ENCODE data around the gene CWH43. TPM values are rescaled to one million over a fixed set of nuclear protein-coding genes. Genes with fewer than 3 reads are reported as not detected.
"Not testable (repeated sequence)": the region's sequence is repeated elsewhere in the genome, so short reads cannot be mapped to it uniquely, and the experiment has no call there.

CWH43 gene
- total RNA-seq, 1 donor from 2014 or later = 3.7 TPM

- FAIRE-seq = no peak
- DNase-seq (ENCODE audit: low read depth) = peak; percentile 73
- peak; percentile 72 for TF ChIP-seq CTCF (IDR thresholded peaks at IDR 0.05; ENCODE audit: insufficient read depth, low read length, severe bottlenecking)
- Histone ChIP-seq H3K27me3 (ENCODE audit: control insufficient read depth, insufficient read depth, low read length) (no peaks in the 10 kb centered on the region), H3K36me3 (ENCODE audit: control insufficient read depth, insufficient read depth, low read length) (no peaks in the 10 kb centered on the region), H3K4me3 (ENCODE audit: low read depth, low read length) (no peak overlapping the region)
Measured at GRCh38 chr4:48944756-48945241, 41.3 kb upstream of the CWH43 start.

- no peak for TF ChIP-seq CTCF (IDR thresholded peaks at IDR 0.05; ENCODE audit: insufficient read depth, low read length, severe bottlenecking)
- H3K36me3 ChIP-seq (ENCODE audit: control insufficient read depth, insufficient read depth, low read length) = no peaks in the 10 kb centered on the region
- FAIRE-seq = no peak
- H3K27me3 ChIP-seq (ENCODE audit: control insufficient read depth, insufficient read depth, low read length) = no peaks in the 10 kb centered on the region
- DNase-seq (ENCODE audit: low read depth) = no peak
- no peak overlapping the region for H3K4me3 ChIP-seq (ENCODE audit: low read depth, low read length)
Measured at GRCh38 chr4:48945981-48946380, 40.1 kb upstream of the CWH43 start.

DNA sequence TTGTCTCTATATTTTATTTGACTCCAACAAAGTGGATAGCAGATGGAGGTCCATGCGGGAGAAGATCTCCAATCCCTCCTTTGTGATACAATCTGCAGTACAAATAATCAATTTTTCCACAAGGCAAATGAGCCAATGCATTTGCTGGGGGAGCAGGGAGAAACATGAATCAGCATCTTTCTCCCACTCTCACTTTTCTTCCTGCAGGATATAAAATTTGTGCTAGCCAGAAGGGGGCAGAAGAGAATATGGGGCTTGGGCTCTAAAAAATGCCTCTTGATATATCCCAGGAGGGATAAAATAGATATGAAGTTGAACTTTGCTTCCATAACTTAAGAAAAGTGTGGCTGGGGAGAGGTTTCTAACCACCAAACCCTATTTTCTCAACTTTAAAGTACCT is 38.3 kb upstream of the CWH43 start:
- no peak for TF ChIP-seq CTCF (IDR thresholded peaks at IDR 0.05; ENCODE audit: insufficient read depth, low read length, severe bottlenecking)
- H3K27me3 ChIP-seq (ENCODE audit: control insufficient read depth, insufficient read depth, low read length) = no peaks in the 10 kb centered on the region
- H3K4me3 ChIP-seq (ENCODE audit: low read depth, low read length) = no peak overlapping the region
- H3K36me3 ChIP-seq (ENCODE audit: control insufficient read depth, insufficient read depth, low read length) = no peaks in the 10 kb centered on the region
- no peak for FAIRE-seq
- DNase-seq (ENCODE audit: low read depth) = no peak

DNA sequence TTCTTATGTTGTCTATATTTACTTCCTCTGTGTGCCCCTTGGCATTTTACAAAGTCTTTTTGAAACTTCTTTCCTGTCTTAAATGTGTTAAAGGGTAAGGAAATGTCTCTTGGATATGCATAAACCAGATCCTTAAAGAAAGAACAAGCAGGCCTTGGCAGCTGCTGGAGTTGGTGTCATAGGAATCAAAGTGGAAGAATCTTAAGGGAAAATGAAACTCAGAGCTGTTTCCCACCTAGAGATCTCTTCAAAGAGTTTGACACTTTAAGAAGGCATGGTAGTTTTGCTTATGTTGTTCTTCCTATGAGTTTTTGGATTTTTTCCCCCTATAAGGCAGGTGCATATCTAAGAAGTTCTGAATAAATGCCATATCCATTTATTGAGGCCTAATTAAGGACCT is 37.0 kb upstream of the CWH43 start:
- no peak overlapping the region for H3K4me3 ChIP-seq (ENCODE audit: low read depth, low read length)

DNA sequence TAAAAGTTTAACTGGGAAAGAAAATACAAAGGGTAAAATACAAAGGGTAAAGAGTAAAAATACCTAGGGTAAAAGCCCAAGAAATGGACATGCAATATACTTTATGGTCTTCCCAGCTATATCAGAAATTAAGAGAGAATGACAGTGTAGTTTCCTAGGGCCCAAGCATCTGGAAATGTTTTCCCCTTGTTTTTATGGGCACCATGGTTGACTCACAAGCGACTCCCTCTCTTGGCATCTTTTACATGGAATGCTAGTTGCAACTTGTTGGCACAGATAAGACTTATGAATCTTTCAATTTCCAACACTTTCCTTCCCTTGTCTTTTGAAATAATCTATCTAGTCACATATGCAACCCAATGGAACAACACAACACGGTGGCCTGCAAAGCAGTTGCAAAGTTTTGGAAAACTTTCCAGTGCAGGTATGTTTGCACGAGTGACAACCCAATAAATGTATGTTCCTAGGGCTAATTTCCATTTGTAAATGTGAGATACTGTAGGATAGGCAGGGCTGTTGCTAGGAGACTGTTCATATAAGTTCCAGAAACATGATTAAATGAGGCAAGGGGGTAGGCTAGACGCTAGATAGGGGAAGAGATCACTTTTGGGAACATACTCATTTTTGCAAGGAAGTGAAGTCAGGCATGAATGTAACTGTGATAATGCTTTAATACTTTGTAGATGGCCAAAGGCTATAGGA is 36.4 kb upstream of the CWH43 start:
- no peaks in the 10 kb centered on the region for H3K27me3 ChIP-seq (ENCODE audit: control insufficient read depth, insufficient read depth, low read length)
- FAIRE-seq = no peak
- H3K36me3 ChIP-seq (ENCODE audit: control insufficient read depth, insufficient read depth, low read length) = no peaks in the 10 kb centered on the region
- no peak overlapping the region for H3K4me3 ChIP-seq (ENCODE audit: low read depth, low read length)
- TF ChIP-seq CTCF (IDR thresholded peaks at IDR 0.05; ENCODE audit: insufficient read depth, low read length, severe bottlenecking) = no peak
- peak; percentile 96 for DNase-seq (ENCODE audit: low read depth)

More for the DNA sequence above, 37.0 kb upstream of the CWH43 start:
- FAIRE-seq (no peak), DNase-seq (ENCODE audit: low read depth) (no peak)
- TF ChIP-seq CTCF (IDR thresholded peaks at IDR 0.05; ENCODE audit: insufficient read depth, low read length, severe bottlenecking) = no peak
- Histone ChIP-seq H3K27me3 (ENCODE audit: control insufficient read depth, insufficient read depth, low read length) (no peaks in the 10 kb centered on the region), H3K36me3 (ENCODE audit: control insufficient read depth, insufficient read depth, low read length) (no peaks in the 10 kb centered on the region)

DNA sequence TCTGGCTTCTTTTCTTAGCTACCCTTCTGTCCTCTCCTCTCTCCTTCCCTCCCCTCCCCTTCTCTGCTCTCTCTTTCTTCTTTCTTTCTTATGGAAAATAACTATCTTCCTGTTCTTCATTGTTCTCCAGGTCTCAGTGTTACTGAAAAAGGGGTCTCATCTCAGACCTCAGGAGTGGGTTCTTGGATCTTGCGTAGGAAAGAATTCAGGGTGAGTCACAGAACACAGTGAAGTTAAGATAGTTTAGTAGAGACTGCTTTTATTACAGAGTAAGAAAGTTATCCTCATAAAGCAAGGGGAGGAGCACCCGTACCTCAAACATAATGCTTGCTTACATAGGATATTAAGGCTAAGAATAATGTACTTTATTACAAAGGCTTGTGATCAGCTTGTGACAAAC is 31.8 kb upstream of the CWH43 start:
- FAIRE-seq (no peak), DNase-seq (ENCODE audit: low read depth) (peak; percentile 52)
- no peak for TF ChIP-seq CTCF (IDR thresholded peaks at IDR 0.05; ENCODE audit: insufficient read depth, low read length, severe bottlenecking)
- H3K27me3 ChIP-seq (ENCODE audit: control insufficient read depth, insufficient read depth, low read length) = no peaks in the 10 kb centered on the region
- no peak overlapping the region for H3K4me3 ChIP-seq (ENCODE audit: low read depth, low read length)
- H3K36me3 ChIP-seq (ENCODE audit: control insufficient read depth, insufficient read depth, low read length) = no peaks in the 10 kb centered on the region

DNA sequence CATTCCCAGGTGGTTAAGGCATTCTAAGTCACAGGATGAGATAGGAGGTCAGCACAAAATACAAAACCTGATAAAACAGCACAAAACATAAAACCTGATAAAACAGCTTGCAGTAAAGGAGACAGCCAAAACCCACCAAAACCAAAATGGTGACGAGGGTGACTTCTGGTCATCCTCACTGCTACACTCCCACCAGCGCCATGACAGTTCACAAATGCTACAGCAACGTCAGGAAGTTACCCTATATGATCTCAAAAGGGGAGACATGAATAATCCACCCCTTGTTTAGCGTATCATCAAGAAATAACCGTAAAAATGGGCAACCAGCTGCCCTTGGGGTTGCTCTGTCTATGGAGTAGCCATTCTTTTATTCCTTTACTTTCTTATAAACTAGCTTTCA is 28.7 kb upstream of the CWH43 start:
- H3K4me3 ChIP-seq (ENCODE audit: low read depth, low read length); FAIRE-seq; H3K27me3 ChIP-seq (ENCODE audit: control insufficient read depth, insufficient read depth, low read length); H3K36me3 ChIP-seq (ENCODE audit: control insufficient read depth, insufficient read depth, low read length); DNase-seq (ENCODE audit: low read depth): not testable (repeated sequence)
